Gastroesophageal sphincter (tissue), 4 donors: ENCODE results near the gene WASF1. TPM values are rescaled to one million over a fixed set of nuclear protein-coding genes. Genes with fewer than 3 reads are reported as not detected.
"Not testable (repeated sequence)": the region's sequence is repeated elsewhere in the genome, so short reads cannot be mapped to it uniquely, and the experiment has no call there.

Experiments
- ATAC-seq: fragments of 150-250 bp; one replicate; pipeline ENCODE4 v1.9.1; 2016; ENCODE audit warnings: mild to moderate bottlenecking, moderate library complexity
- H3K27ac ChIP-seq, 4 donors: fragments of 200-600 bp; sonication (generic) in 3 of 4; 1 replicate in 3 of 4; 2 replicates in 1 of 4; pipeline ENCODE4 v1.5.1; 2016 to 2019
- H3K27me3 ChIP-seq: fragments of 200-600 bp; sonication (generic); one replicate; pipeline ENCODE4 v1.5.1; 2019
- H3K36me3 ChIP-seq, 2 donors: fragments of 200-600 bp; sonication (generic); one replicate each; pipeline ENCODE4 v1.5.1; 2019; ENCODE audit warnings: control low read depth in 1 of 2
- H3K4me1 ChIP-seq, 3 donors: fragments of 200-600 bp; sonication (generic); 1 replicate in 2 of 3; 2 replicates in 1 of 3; pipeline ENCODE4 v1.5.1; 2016 to 2019; ENCODE audit warnings: control low read depth in 2 of 3
- H3K4me3 ChIP-seq, 2 donors: fragments of 200-600 bp; sonication (generic); one replicate each; pipeline ENCODE4 v1.5.1; 2019; ENCODE audit warnings: mild to moderate bottlenecking in 1 of 2, moderate library complexity in 1 of 2
- H3K9me3 ChIP-seq, 3 donors: fragments of 200-600 bp; sonication (generic); one replicate each; pipeline ENCODE4 v1.5.1; 2017 to 2019; ENCODE audit warnings: control low read depth in 2 of 3
- EP300 ChIP-seq: sonication (generic); formaldehyde crosslinking; IDR thresholded peaks from one replicate; pipeline ENCODE4 v1.6.1; 2017; ENCODE audit warnings: antibody characterized with exemption, mild to moderate bottlenecking
- POLR2A ChIP-seq, 2 donors: fragments of 450-650 bp; IDR thresholded peaks; one replicate each; pipeline ENCODE4 v1.6.1; 2017; ENCODE audit warnings: antibody characterized with exemption in 2 of 2, mild to moderate bottlenecking in 2 of 2, moderate library complexity in 1 of 2
- POLR2AphosphoS5 ChIP-seq: sonication (generic); formaldehyde crosslinking; IDR thresholded peaks from one replicate; pipeline ENCODE4 v1.6.1; 2017; ENCODE audit warnings: antibody characterized with exemption
- WGBS, 2 donors: methylation state at CpG; one replicate each; pipeline ENCODE4 v1.1.5; 2018; ENCODE audit warnings: low coverage in 1 of 2; 5-methylcytosine and 5-hydroxymethylcytosine counted together
- total RNA-seq, 4 donors: library from RNA; depleted of rRNA; stranded (reverse); fragments of >200 nt; gene quantifications; one replicate each; pipeline ENCODE4 v1.1.0, GENCODE V29; 2016
- TF ChIP-seq, protein P1 (sequence below), 4 experiments: fragments of 200-600 bp in 2 of 4; fragments of 450-650 bp in 2 of 4; sonication (generic) in 1 of 4; IDR thresholded peaks; one replicate each; pipeline ENCODE4 v1.5.1; 2017 to 2019; ENCODE audit warnings: antibody characterized with exemption in 4 of 4, mild to moderate bottlenecking in 2 of 4, moderate library complexity in 2 of 4

WASF1 gene
- total RNA-seq, 4 donors from 2014 or later = 11.8 to 27.7 (median 24.5) TPM

DNA sequence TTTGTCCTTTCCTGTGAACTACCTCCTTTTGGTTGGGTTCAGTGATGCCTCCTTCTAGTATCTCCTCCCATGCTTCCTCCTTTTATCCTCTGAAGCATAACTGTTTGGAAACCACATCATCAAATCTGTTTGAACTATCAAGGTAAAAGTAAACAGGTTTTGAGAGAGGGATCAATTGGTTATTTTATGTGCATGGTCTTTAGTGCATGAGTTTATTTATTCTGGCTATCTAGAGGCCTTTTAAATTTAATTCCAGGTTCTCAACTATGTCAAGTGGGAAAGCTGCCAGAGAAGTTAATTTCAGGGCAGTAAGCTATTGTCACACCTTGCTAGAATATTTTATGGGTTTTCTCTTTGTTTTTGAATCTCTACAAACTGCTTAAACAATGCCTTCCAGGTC is 54.1 kb downstream of the WASF1 start:
- TF ChIP-seq EP300 (no peak), POLR2A (IDR thresholded peaks at IDR 0.05) (no peak), POLR2AphosphoS5 (no peak)
- TF ChIP-seq, protein P1, sequence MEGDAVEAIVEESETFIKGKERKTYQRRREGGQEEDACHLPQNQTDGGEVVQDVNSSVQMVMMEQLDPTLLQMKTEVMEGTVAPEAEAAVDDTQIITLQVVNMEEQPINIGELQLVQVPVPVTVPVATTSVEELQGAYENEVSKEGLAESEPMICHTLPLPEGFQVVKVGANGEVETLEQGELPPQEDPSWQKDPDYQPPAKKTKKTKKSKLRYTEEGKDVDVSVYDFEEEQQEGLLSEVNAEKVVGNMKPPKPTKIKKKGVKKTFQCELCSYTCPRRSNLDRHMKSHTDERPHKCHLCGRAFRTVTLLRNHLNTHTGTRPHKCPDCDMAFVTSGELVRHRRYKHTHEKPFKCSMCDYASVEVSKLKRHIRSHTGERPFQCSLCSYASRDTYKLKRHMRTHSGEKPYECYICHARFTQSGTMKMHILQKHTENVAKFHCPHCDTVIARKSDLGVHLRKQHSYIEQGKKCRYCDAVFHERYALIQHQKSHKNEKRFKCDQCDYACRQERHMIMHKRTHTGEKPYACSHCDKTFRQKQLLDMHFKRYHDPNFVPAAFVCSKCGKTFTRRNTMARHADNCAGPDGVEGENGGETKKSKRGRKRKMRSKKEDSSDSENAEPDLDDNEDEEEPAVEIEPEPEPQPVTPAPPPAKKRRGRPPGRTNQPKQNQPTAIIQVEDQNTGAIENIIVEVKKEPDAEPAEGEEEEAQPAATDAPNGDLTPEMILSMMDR (IDR thresholded peaks at IDR 0.05) = no peak

GRCh38 chr6:110121655-110122054 is 57.8 kb downstream of the WASF1 start:
- 88 to 100% methylated on average over 1 to 2 of the region's 4 CpGs for WGBS, 2 donors
- ATAC-seq, H3K36me3 ChIP-seq, H3K27ac ChIP-seq, H3K4me3 ChIP-seq, H3K27me3 ChIP-seq, H3K4me1 ChIP-seq: not testable (repeated sequence)
- peaks cover 0 to 11% (median 0%) of the 10 kb centered on the region in 3 donors for H3K9me3 ChIP-seq

More for the DNA sequence above, 54.1 kb downstream of the WASF1 start:
- no peaks in the 10 kb centered on the region for H3K27me3 ChIP-seq
- no peaks in the 10 kb centered on the region for H3K4me1 ChIP-seq
- no peak overlapping the region for H3K4me3 ChIP-seq
- no peaks in the 10 kb centered on the region for H3K36me3 ChIP-seq
- H3K27ac ChIP-seq = no peak overlapping the region
- peaks cover 0 to 11% (median 0%) of the 10 kb centered on the region in 3 donors for H3K9me3 ChIP-seq
- no peak for ATAC-seq

- TF ChIP-seq POLR2A (IDR thresholded peaks at IDR 0.05) (no peak), POLR2AphosphoS5 (no peak), EP300 (no peak)
- TF ChIP-seq, protein P1 (IDR thresholded peaks at IDR 0.05) = no peak
- ATAC-seq = no peak
- no peaks in the 10 kb centered on the region for H3K4me1 ChIP-seq
- no peak overlapping the region for H3K4me3 ChIP-seq
- no peaks in the 10 kb centered on the region for H3K27me3 ChIP-seq
- 54% methylated on average over 4 of the region's 8 CpGs; no CpG with 5 or more reads in 1 of the 2 donors for WGBS, 2 donors
- no peak overlapping the region for H3K27ac ChIP-seq
- peaks cover 0 to 4% (median 0%) of the 10 kb centered on the region in 3 donors for H3K9me3 ChIP-seq
- no peaks in the 10 kb centered on the region for H3K36me3 ChIP-seq
Measured at GRCh38 chr6:110116258-110116657, 63.2 kb downstream of the WASF1 start.

DNA sequence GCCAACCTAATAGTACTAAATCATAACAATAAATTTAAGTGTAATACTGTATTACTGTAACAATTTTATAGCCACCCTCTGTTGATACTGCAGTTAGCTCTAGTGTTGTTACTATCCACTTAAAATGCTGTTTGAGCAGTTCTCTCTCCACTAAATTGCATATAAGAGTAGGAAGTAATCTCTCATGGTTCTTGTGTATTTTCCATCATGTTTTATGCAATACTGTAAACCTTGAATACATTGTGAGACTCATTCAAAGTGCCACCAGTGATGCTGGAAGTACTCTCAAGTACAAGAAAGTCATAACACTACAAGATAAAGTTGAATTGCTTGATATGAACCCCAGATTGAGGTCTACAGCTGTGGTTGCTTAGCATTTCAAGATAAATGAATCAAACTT is 65.5 kb downstream of the WASF1 start:
- no peaks in the 10 kb centered on the region for H3K27me3 ChIP-seq
- TF ChIP-seq POLR2AphosphoS5 (no peak), POLR2A (IDR thresholded peaks at IDR 0.05) (no peak), EP300 (no peak)
- TF ChIP-seq, protein P1 (IDR thresholded peaks at IDR 0.05) = no peak
- H3K4me3 ChIP-seq = no peak overlapping the region
- ATAC-seq = no peak
- H3K36me3 ChIP-seq = no peaks in the 10 kb centered on the region
- H3K27ac ChIP-seq = no peak overlapping the region
- no peaks in the 10 kb centered on the region for H3K9me3 ChIP-seq
- H3K4me1 ChIP-seq = no peaks in the 10 kb centered on the region

- Histone ChIP-seq H3K27ac (no peak overlapping the region), H3K9me3 (no peaks in the 10 kb centered on the region), H3K27me3 (no peaks in the 10 kb centered on the region), H3K4me3 (no peak overlapping the region), H3K4me1 (no peaks in the 10 kb centered on the region), H3K36me3 (peaks cover 0 to 56% of the 10 kb centered on the region in 2 donors)
- TF ChIP-seq EP300 (no peak), POLR2A (IDR thresholded peaks at IDR 0.05) (no peak), POLR2AphosphoS5 (no peak)
- TF ChIP-seq, protein P1 (IDR thresholded peaks at IDR 0.05) = no peak
- no peak for ATAC-seq
- 90 to 95% methylated on average over 3 to 4 of the region's 4 CpGs for WGBS, 2 donors
Measured at GRCh38 chr6:110105296-110105695, 74.2 kb downstream of the WASF1 start.
